Colon (tissue), 2 donors: ENCODE results near the gene UBE2O.

ENCODE experiments used
- FAIRE-seq: peaks from 2 replicates; lab custom pipeline; 2012; peaks lifted over from hg19 to GRCh38; lab: Jason Lieb, UNC
- donor health status: control.
- donor health status: control.

UBE2O gene

GRCh38 chr17:76485569-76485968, 32.6 kb upstream of the UBE2O start:
- no peak for FAIRE-seq

- FAIRE-seq: no peak
Observed at GRCh38 chr17:76484228-76484725, 31.3 kb upstream of the UBE2O start.

GRCh38 chr17:76481071-76481655, 28.2 kb upstream of the UBE2O start:
- FAIRE-seq: no peak

GRCh38 chr17:76480632-76481031, 27.7 kb upstream of the UBE2O start:
- FAIRE-seq: no peak

GRCh38 chr17:76479515-76480060, 26.6 kb upstream of the UBE2O start:
- FAIRE-seq: no peak

GRCh38 chr17:76478730-76479514, 26.0 kb upstream of the UBE2O start:
- no peak for FAIRE-seq

- no peak for FAIRE-seq
Observed at GRCh38 chr17:76478097-76478496, 25.1 kb upstream of the UBE2O start.

- no peak for FAIRE-seq
Observed at GRCh38 chr17:76477576-76477975, 24.6 kb upstream of the UBE2O start.

- FAIRE-seq: no peak
Observed at GRCh38 chr17:76476736-76477135, 23.8 kb upstream of the UBE2O start.

- no peak for FAIRE-seq
Observed at GRCh38 chr17:76475302-76475701, 22.4 kb upstream of the UBE2O start.

- FAIRE-seq: no peak
Observed at GRCh38 chr17:76474894-76475293, 21.9 kb upstream of the UBE2O start.

GRCh38 chr17:76474238-76474637, 21.3 kb upstream of the UBE2O start:
- no peak for FAIRE-seq

- no peak for FAIRE-seq
Observed at GRCh38 chr17:76473541-76473985, 20.6 kb upstream of the UBE2O start.

- FAIRE-seq: no peak
Observed at GRCh38 chr17:76472726-76473125, 19.8 kb upstream of the UBE2O start.

GRCh38 chr17:76472258-76472645, 19.3 kb upstream of the UBE2O start:
- no peak for FAIRE-seq

GRCh38 chr17:76471498-76472257, 18.7 kb upstream of the UBE2O start:
- FAIRE-seq: no peak

GRCh38 chr17:76469991-76470739, 17.2 kb upstream of the UBE2O start:
- FAIRE-seq: no peak

- FAIRE-seq: no peak
Observed at GRCh38 chr17:76469076-76469990, 16.4 kb upstream of the UBE2O start.

- FAIRE-seq: no peak
Observed at GRCh38 chr17:76468634-76469010, 15.7 kb upstream of the UBE2O start.

- no peak for FAIRE-seq
Observed at GRCh38 chr17:76467809-76468633, 15.1 kb upstream of the UBE2O start.
